Prostate gland (tissue), 2 donors: ENCODE measurements around the gene FHL2. TPM values are rescaled to one million over a fixed set of nuclear protein-coding genes. Genes with fewer than 3 reads are reported as not detected.

Experiments
- DNase-seq: peaks from one replicate; pipeline ENCODE4 v3.0.0-alpha.2; 2019; ENCODE audit warnings: low spot score
- H3K27ac ChIP-seq, 2 donors: fragments of 200-600 bp; sonication (generic); 2 replicates each; pipeline ENCODE4 v1.5.1; 2017 to 2019
- H3K27me3 ChIP-seq: fragments of 200-600 bp; sonication (generic); replicated peaks from 2 replicates; pipeline ENCODE4 v1.5.1; 2019; ENCODE audit not compliant: insufficient read depth
- H3K36me3 ChIP-seq, 2 donors: fragments of 200-600 bp; sonication (generic); 1 replicate in 1 of 2; 2 replicates in 1 of 2; pipeline versions ENCODE4 v1.5.1 to v1.8.1; 2017 to 2019
- H3K4me1 ChIP-seq: fragments of 200-600 bp; sonication (generic); replicated peaks from 2 replicates; pipeline ENCODE4 v1.5.1; 2019
- H3K4me3 ChIP-seq, 2 donors: fragments of 200-600 bp; sonication (generic); 2 replicates each; pipeline ENCODE4 v1.5.1; 2017 to 2019
- H3K9me3 ChIP-seq: fragments of 200-600 bp; sonication (generic); 2 replicates; pipeline ENCODE4 v1.5.1; 2017
- CTCF ChIP-seq, 4 experiments: fragments of 200-600 bp in 2 of 4; fragments of 450-650 bp in 2 of 4; sonication (generic) in 2 of 4; IDR thresholded peaks; 1 replicate in 3 of 4; 2 replicates in 1 of 4; pipeline ENCODE4 v1.5.1; 2016 to 2019; ENCODE audit warnings: antibody characterized with exemption in 4 of 4, mild to moderate bottlenecking in 2 of 4, moderate library complexity in 2 of 4
- POLR2A ChIP-seq: fragments of 450-650 bp; IDR thresholded peaks from one replicate; pipeline ENCODE4 v1.6.1; 2016; ENCODE audit warnings: antibody characterized with exemption, mild to moderate bottlenecking
- POLR2AphosphoS5 ChIP-seq: sonication (generic); formaldehyde crosslinking; IDR thresholded peaks from one replicate; pipeline ENCODE4 v1.6.1; 2017; ENCODE audit warnings: antibody characterized with exemption
- WGBS: methylation state at CpG from one replicate; pipeline ENCODE4 v1.1.5; 2018; 5-methylcytosine and 5-hydroxymethylcytosine counted together
- intact Hi-C: fragments of 100-400 bp; cut with DNase I; formaldehyde crosslinking; loops from one replicate; pipeline ENCODE4 v1.14.2; 2022
- total RNA-seq, 2 donors: library from RNA; depleted of rRNA; stranded (reverse); fragments of >200 nt; gene quantifications; one replicate each; pipeline ENCODE4 v1.1.0, GENCODE V29; 2016

The FHL2 gene
- total RNA-seq, 2 donors from 2014 or later, result 132 to 250 TPM

DNA sequence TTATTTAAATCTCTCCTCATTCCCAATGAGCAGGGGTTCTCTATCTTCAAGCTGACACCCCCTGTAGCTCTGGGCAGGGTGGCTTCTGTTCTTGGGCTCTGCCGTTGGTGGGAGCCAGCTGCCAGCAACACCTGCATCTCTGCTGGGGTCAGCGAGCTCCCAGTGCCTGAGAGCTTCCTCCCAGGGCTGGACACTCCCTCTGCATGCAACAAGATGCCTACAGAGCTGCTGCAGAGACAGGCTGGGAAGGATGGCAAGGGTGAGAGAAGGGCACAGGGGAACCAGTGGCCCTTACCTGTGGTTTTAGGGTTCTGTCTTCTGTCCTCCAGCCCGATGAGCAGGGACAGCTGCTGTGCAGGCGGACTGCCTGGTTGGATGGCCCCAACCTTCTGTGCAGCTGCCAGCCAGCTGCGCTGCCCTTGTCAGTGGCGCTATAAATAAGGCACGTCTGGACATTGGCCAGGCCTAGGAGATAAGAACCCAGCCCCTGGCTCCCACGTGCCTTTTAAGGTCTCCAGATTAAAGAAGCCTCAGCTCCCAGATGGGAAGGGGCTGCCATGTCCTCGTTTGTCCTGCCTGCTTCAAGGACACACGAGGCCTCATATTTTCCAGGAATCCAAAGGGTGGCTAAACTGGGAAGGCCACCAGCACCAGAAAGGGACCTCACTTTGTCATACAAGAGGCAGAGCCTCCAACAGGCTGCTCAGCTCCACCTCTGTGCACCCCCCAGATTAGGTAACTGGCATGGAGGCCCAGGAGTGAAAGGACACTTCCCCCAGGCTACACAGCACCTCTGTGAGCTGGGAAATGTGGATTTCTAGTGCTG lies 39.5 kb upstream of the FHL2 start:
- Histone ChIP-seq H3K27ac (no peak overlapping the region), H3K4me1 (peaks cover 5% of the 10 kb centered on the region), H3K9me3 (no peaks in the 10 kb centered on the region), H3K27me3 (no peaks in the 10 kb centered on the region), H3K36me3 (no peaks in the 10 kb centered on the region), H3K4me3 (no peak overlapping the region)
- TF ChIP-seq POLR2A (no peak), CTCF (IDR thresholded peaks at IDR 0.05) (no peak), POLR2AphosphoS5 (no peak)
- 21% methylated on average over 10 of the region's 10 CpGs for WGBS
- intact Hi-C loops, result no loop called here
- DNase-seq, result no peak

GRCh38 chr2:105437708-105438103 lies 38.9 kb upstream of the FHL2 start:
- no peak for DNase-seq
- intact Hi-C loops, result no loop called here
- H3K4me3 ChIP-seq, result no peak overlapping the region
- 58% methylated on average over 3 of the region's 3 CpGs for WGBS
- TF ChIP-seq POLR2AphosphoS5, result no peak
- no peak for TF ChIP-seq CTCF (IDR thresholded peaks at IDR 0.05)
- no peak for TF ChIP-seq POLR2A
- no peaks in the 10 kb centered on the region for H3K9me3 ChIP-seq
- no peaks in the 10 kb centered on the region for H3K36me3 ChIP-seq
- H3K4me1 ChIP-seq, result peaks cover 3% of the 10 kb centered on the region
- H3K27me3 ChIP-seq, result no peaks in the 10 kb centered on the region
- no peak overlapping the region for H3K27ac ChIP-seq

DNA sequence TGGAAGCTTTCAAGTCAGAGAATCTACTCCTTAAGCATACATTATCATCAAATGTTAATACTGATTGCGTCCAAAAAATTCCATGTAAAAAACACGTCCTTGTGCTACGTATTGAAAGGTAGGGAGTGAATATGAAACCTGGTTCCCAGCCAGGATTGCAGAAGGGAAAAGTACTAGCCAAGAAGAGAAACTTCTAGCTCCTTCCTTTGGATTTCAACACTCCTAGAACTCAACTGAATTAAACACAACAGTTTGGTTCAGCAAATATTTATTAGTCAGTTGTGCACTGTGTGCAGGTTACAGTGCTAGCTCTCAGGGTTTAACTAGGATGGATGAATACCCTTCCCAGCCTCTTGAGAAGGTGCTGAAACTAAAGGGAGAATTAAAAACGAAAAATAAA lies 33.9 kb upstream of the FHL2 start:
- Histone ChIP-seq H3K4me1 (peaks cover 7% of the 10 kb centered on the region), H3K9me3 (no peaks in the 10 kb centered on the region), H3K4me3 (no peak overlapping the region), H3K27ac (peak overlapping the region; percentile 64 to 76), H3K27me3 (no peaks in the 10 kb centered on the region), H3K36me3 (no peaks in the 10 kb centered on the region)
- DNase-seq, result peak; percentile 67
- TF ChIP-seq POLR2AphosphoS5 (peak; percentile 83), CTCF (IDR thresholded peaks at IDR 0.05) (no peak)
- WGBS, result 17% methylated on average over 4 of the region's 4 CpGs
- intact Hi-C loops, result no loop called here

GRCh38 chr2:105432044-105432399 lies 33.2 kb upstream of the FHL2 start:
- Histone ChIP-seq H3K4me3 (no peak overlapping the region), H3K9me3 (no peaks in the 10 kb centered on the region), H3K36me3 (no peaks in the 10 kb centered on the region), H3K27me3 (no peaks in the 10 kb centered on the region), H3K27ac (peak overlapping the region; percentile 64 to 76), H3K4me1 (peaks cover 7% of the 10 kb centered on the region)
- intact Hi-C loops, result no loop called here
- TF ChIP-seq POLR2AphosphoS5 (no peak), POLR2A (no peak), CTCF (IDR thresholded peaks at IDR 0.05) (no peak)
- DNase-seq, result no peak
- WGBS, result 31% methylated on average over 2 of the region's 2 CpGs

DNA sequence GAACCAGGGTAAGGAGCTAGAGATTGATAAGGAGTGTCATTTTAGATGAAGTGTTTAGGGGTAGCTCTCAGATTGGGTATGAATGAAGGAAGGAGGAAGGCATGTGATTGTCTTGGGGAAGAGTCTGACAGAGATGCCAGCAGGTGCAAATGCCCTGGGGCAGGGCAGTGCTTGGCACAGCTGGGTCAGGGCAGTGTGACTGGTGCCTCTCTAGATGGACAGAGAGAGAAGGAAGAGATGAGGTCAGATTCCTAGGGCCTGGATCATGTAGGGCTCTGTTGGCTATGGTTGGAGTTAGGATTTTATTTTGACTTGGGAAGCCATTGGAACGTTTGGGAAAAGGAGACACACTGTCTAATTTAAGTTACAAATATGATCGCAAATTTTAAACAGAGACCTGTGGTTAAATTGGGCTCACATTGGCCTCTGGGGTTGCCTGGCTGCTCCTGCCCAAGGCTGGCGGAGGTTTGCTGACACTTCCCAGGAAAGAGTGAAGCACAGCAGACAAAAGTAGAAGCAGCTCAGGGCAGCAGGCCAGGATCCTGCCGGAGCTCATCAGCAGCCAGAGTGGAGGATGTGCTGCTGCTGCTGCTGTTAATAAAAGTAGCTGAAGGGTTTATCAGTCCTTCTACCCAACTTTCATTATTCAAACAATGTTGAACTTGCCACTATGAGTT lies 32.7 kb upstream of the FHL2 start:
- Histone ChIP-seq H3K27me3 (no peaks in the 10 kb centered on the region), H3K9me3 (no peaks in the 10 kb centered on the region), H3K27ac (peak overlapping the region; percentile 64 to 76), H3K36me3 (no peaks in the 10 kb centered on the region), H3K4me3 (no peak overlapping the region), H3K4me1 (peaks cover 7% of the 10 kb centered on the region)
- WGBS, result 7% methylated on average over 4 of the region's 4 CpGs
- intact Hi-C loops, result no loop called here
- TF ChIP-seq CTCF (IDR thresholded peaks at IDR 0.05) (no peak), POLR2AphosphoS5 (peak; percentile 19)
- DNase-seq, result peak; percentile 75
